Islet precursor cell (in vitro differentiated cells): ENCODE measurements around the gene ZFP36L1.

ENCODE experiments used
- DNase-seq: peaks from one replicate; pipeline ENCODE4 v3.0.0-alpha.2; 2018

ZFP36L1 gene

GRCh38 chr14:68794851-68795596 lies 2.2 kb upstream of the ZFP36L1 start:
- peak; percentile 78 for DNase-seq

- peak; percentile 84 for DNase-seq
Observed at GRCh38 chr14:68794130-68794850, 1.4 kb upstream of the ZFP36L1 start.

- no peak for DNase-seq
Observed at GRCh38 chr14:68793734-68794129, 865 bp upstream of the ZFP36L1 start.

GRCh38 chr14:68792678-68792978 lies 239 bp downstream of the ZFP36L1 start:
- no peak for DNase-seq

- peak; percentile 54 for DNase-seq
Observed at GRCh38 chr14:68791902-68792677, 777 bp downstream of the ZFP36L1 start.

GRCh38 chr14:68791078-68791901 lies 1.6 kb downstream of the ZFP36L1 start:
- peak; percentile 45 for DNase-seq

GRCh38 chr14:68790644-68791077 lies 2.2 kb downstream of the ZFP36L1 start:
- peak; percentile 47 for DNase-seq

GRCh38 chr14:68789821-68790643 lies 2.8 kb downstream of the ZFP36L1 start:
- peak; percentile 58 for DNase-seq

- DNase-seq: peak; percentile 89
Observed at GRCh38 chr14:68788996-68789820, 3.7 kb downstream of the ZFP36L1 start.

GRCh38 chr14:68788275-68788995 lies 4.4 kb downstream of the ZFP36L1 start:
- no peak for DNase-seq

- peak; percentile 81 for DNase-seq
Observed at GRCh38 chr14:68787092-68787992, 5.5 kb downstream of the ZFP36L1 start.

GRCh38 chr14:68786491-68787091 lies 6.3 kb downstream of the ZFP36L1 start:
- DNase-seq: peak; percentile 79

- peak; percentile 78 for DNase-seq
Observed at GRCh38 chr14:68785534-68786490, 7.1 kb downstream of the ZFP36L1 start.

- no peak for DNase-seq
Observed at GRCh38 chr14:68784978-68785533, 7.8 kb downstream of the ZFP36L1 start.

- DNase-seq: no peak
Observed at GRCh38 chr14:68784226-68784910, 8.5 kb downstream of the ZFP36L1 start.
